PC-9 (cell line): Measurements from ENCODE around the gene FAM110C. TPM values are rescaled to one million over a fixed set of nuclear protein-coding genes. Genes with fewer than 3 reads are reported as not detected.
"Not testable (repeated sequence)": the region's sequence is repeated elsewhere in the genome, so short reads cannot be mapped to it uniquely, and the experiment has no call there.

Source experiments
- BruUV-seq: library from RNA; stranded (reverse); fragments of 400-500 nt; replicated peaks from 2 replicates; lab custom pipeline; 2021; lab: Mats Ljungman, UMichigan
- CTCF ChIA-PET: fragments of 300-600 bp; sonication (Branson Sonifier 250); formaldehyde crosslinking; loops from one replicate; lab custom pipeline; 2022; ENCODE audit warnings: antibody characterized with exemption; lab: Charles Lee
- POLR2A ChIA-PET: fragments of 300-600 bp; sonication (Branson Sonifier 250); formaldehyde crosslinking; loops from one replicate; lab custom pipeline; 2022; ENCODE audit warnings: antibody characterized with exemption; ENCODE audit not compliant: unreplicated experiment; lab: Charles Lee
- DNase-seq, 2 experiments: peaks; one replicate each; pipeline versions ENCODE4 v3.0.0 to v3.0.0-alpha.2; 2015 to 2022; ENCODE audit warnings: mixed read lengths in 1 of 2
- H2AFZ ChIP-seq: fragments of 200-600 bp; sonication (generic); 2 replicates; pipeline ENCODE4 v1.8.1; 2017; ENCODE audit warnings: antibody characterized with exemption
- H3F3A ChIP-seq: fragments of 200-600 bp; sonication (generic); 2 replicates; pipeline ENCODE4 v1.8.1; 2017; ENCODE audit warnings: antibody characterized with exemption, mild to moderate bottlenecking, low read depth; ENCODE audit not compliant: insufficient read depth
- H3K27ac ChIP-seq: fragments of 200-600 bp; sonication (generic); 2 replicates; pipeline ENCODE4 v1.6.1; 2016; ENCODE audit warnings: mixed run types
- H3K27me3 ChIP-seq: fragments of 200-600 bp; sonication (generic); 2 replicates; pipeline ENCODE4 v1.6.1; 2016; ENCODE audit warnings: low read depth, mixed run types; ENCODE audit not compliant: insufficient read depth
- H3K36me3 ChIP-seq: fragments of 200-600 bp; sonication (generic); 2 replicates; pipeline ENCODE4 v1.6.1; 2016; ENCODE audit warnings: low read depth, mixed run types
- H3K4me1 ChIP-seq: fragments of 200-600 bp; sonication (generic); replicated peaks from 2 replicates; pipeline ENCODE4 v1.6.1; 2016; ENCODE audit warnings: mixed run types; ENCODE audit not compliant: insufficient read depth
- H3K4me2 ChIP-seq: fragments of 200-600 bp; sonication (generic); 2 replicates; pipeline ENCODE4 v1.6.1; 2017; ENCODE audit warnings: mixed run types
- H3K4me3 ChIP-seq: fragments of 200-600 bp; sonication (generic); 2 replicates; pipeline ENCODE4 v1.6.1; 2016; ENCODE audit warnings: mixed run types
- H3K79me2 ChIP-seq: fragments of 200-600 bp; sonication (generic); 2 replicates; pipeline ENCODE4 v1.6.1; 2017; ENCODE audit warnings: low read depth, mixed run types
- H3K9me2 ChIP-seq: fragments of 200-600 bp; sonication (generic); 2 replicates; pipeline ENCODE4 v1.8.1; 2017; ENCODE audit warnings: mild to moderate bottlenecking; ENCODE audit not compliant: insufficient read depth
- H3K9me3 ChIP-seq: fragments of 200-600 bp; sonication (generic); 2 replicates; pipeline ENCODE4 v1.8.1; 2016; ENCODE audit warnings: low read depth; ENCODE audit not compliant: insufficient read depth
- H4K20me1 ChIP-seq: fragments of 200-600 bp; sonication (generic); 2 replicates; pipeline ENCODE4 v1.8.1; 2017; ENCODE audit not compliant: insufficient read depth
- EZH2 ChIP-seq: fragments of 200-600 bp; sonication (generic); IDR thresholded peaks from 2 replicates; pipeline ENCODE4 v1.8.0; 2017; ENCODE audit warnings: antibody characterized with exemption, low read depth
- intact Hi-C: fragments of 100-400 bp; cut with micrococcal nuclease; formaldehyde crosslinking; loops from one replicate; pipeline ENCODE4 v1.10.0; 2022; ENCODE audit not compliant: unreplicated experiment
- total RNA-seq: library from RNA; stranded (reverse); gene quantifications from 2 replicates; pipeline ENCODE4 v1.2.3, GENCODE V29; 2021
- TF ChIP-seq, protein P1 (sequence below): fragments of 200-600 bp; sonication (generic); conservative IDR thresholded peaks from 2 replicates; pipeline ENCODE4 v1.6.1; 2017; ENCODE audit warnings: mixed run types, antibody characterized with exemption, mild to moderate bottlenecking, moderate library complexity

Gene FAM110C
- total RNA-seq, 1 experiment from 2014 or later: 20.8 TPM

- H3F3A ChIP-seq: no peaks in the 10 kb centered on the region
- intact Hi-C loops: no loop called here
- H3K9me3 ChIP-seq: no peaks in the 10 kb centered on the region
- no peak for DNase-seq
- no peaks in the 10 kb centered on the region for H3K9me2 ChIP-seq
- H3K27ac ChIP-seq: no peak overlapping the region
- H3K4me3 ChIP-seq: no peak overlapping the region
- H4K20me1 ChIP-seq: no peaks in the 10 kb centered on the region
- H3K79me2 ChIP-seq: no peaks in the 10 kb centered on the region
- H2AFZ ChIP-seq: no peak overlapping the region
- POLR2A ChIA-PET: no interaction called here
- no peak overlapping the region for H3K4me2 ChIP-seq
- TF ChIP-seq EZH2: no peak
- TF ChIP-seq, protein P1, sequence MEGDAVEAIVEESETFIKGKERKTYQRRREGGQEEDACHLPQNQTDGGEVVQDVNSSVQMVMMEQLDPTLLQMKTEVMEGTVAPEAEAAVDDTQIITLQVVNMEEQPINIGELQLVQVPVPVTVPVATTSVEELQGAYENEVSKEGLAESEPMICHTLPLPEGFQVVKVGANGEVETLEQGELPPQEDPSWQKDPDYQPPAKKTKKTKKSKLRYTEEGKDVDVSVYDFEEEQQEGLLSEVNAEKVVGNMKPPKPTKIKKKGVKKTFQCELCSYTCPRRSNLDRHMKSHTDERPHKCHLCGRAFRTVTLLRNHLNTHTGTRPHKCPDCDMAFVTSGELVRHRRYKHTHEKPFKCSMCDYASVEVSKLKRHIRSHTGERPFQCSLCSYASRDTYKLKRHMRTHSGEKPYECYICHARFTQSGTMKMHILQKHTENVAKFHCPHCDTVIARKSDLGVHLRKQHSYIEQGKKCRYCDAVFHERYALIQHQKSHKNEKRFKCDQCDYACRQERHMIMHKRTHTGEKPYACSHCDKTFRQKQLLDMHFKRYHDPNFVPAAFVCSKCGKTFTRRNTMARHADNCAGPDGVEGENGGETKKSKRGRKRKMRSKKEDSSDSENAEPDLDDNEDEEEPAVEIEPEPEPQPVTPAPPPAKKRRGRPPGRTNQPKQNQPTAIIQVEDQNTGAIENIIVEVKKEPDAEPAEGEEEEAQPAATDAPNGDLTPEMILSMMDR: no peak
- no peaks in the 10 kb centered on the region for H3K36me3 ChIP-seq
- CTCF ChIA-PET: no interaction called here
- no peaks in the 10 kb centered on the region for H3K27me3 ChIP-seq
- H3K4me1 ChIP-seq: peaks cover under 1% of the 10 kb centered on the region; the same call in 1 of the 2 replicates
- BruUV-seq: no TSS peak
These were observed 20.8 kb downstream of the FAM110C start for GRCh38 chr2:25543-25942.

- H3K9me3 ChIP-seq, H3K27me3 ChIP-seq, intact Hi-C loops, H3K4me3 ChIP-seq, H3K36me3 ChIP-seq, BruUV-seq, POLR2A ChIA-PET, DNase-seq, H3K4me2 ChIP-seq, H3K27ac ChIP-seq, CTCF ChIA-PET, H3K4me1 ChIP-seq, H3K9me2 ChIP-seq, H3K79me2 ChIP-seq, H3F3A ChIP-seq, H2AFZ ChIP-seq, H4K20me1 ChIP-seq: not testable (repeated sequence)
These were observed 21.7 kb downstream of the FAM110C start for GRCh38 chr2:24591-24990.

DNA sequence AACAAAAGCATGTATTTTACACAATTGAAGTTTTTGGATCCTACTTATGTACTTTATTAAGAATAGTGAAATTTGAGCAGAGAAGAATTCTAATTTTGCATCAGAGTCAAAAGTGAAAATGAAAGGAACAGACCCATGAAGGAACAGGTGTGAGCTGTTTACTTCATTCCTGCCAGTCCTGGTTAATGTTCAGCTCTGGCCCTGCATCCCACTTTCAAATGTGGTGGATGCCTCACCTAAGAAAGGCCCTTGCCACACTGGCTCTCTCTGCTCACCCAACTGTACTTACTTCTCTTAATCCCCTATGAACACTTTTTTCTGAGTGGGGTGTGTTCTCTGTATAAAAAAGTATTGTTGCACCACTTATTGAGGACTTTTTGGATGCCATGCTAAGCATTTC, 22.2 kb downstream of the FAM110C start:
- no peaks in the 10 kb centered on the region for H3K27me3 ChIP-seq
- POLR2A ChIA-PET: no interaction called here
- CTCF ChIA-PET: no interaction called here
- TF ChIP-seq, protein P1: no peak
- no peak for TF ChIP-seq EZH2
- intact Hi-C loops: no loop called here
- DNase-seq: no peak
- no peaks in the 10 kb centered on the region for H4K20me1 ChIP-seq
- H2AFZ ChIP-seq: no peak overlapping the region
- H3K9me2 ChIP-seq: no peaks in the 10 kb centered on the region
- BruUV-seq: no TSS peak
- H3K79me2 ChIP-seq: no peaks in the 10 kb centered on the region
- H3F3A ChIP-seq: no peaks in the 10 kb centered on the region
- H3K4me3 ChIP-seq: no peak overlapping the region
- no peak overlapping the region for H3K4me2 ChIP-seq
- no peaks in the 10 kb centered on the region for H3K9me3 ChIP-seq
- no peaks in the 10 kb centered on the region for H3K36me3 ChIP-seq
- H3K27ac ChIP-seq: no peak overlapping the region
- peaks cover 6% of the 10 kb centered on the region; the same call in 1 of the 2 replicates for H3K4me1 ChIP-seq

GRCh38 chr2:23283-23682, 23.0 kb downstream of the FAM110C start:
- no peak overlapping the region for H3K27ac ChIP-seq
- no TSS peak for BruUV-seq

DNA sequence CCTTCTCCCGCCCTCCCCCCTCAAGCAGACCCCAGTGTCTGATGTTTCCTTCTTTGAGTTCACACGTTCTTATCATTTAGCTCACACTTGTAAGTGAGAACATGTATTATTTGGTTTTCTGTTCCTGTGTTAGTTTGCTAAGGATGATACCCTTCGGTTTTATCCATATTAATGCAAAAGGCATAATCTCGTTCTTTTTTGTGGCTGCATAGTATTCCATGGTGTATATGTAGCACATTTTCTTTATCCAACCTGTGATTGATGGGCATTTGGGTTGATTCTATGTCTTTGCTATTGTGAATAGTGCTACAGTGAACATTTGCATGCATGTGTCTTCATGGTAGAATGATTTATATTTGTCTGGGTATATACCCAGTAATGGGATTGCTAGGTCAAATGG, 24.1 kb downstream of the FAM110C start:
- H3F3A ChIP-seq, intact Hi-C loops, CTCF ChIA-PET, H4K20me1 ChIP-seq, BruUV-seq, H3K4me3 ChIP-seq, H3K4me2 ChIP-seq, H2AFZ ChIP-seq, H3K4me1 ChIP-seq, POLR2A ChIA-PET, H3K79me2 ChIP-seq, H3K36me3 ChIP-seq, H3K9me3 ChIP-seq, DNase-seq, H3K9me2 ChIP-seq, H3K27me3 ChIP-seq, H3K27ac ChIP-seq: not testable (repeated sequence)

More at GRCh38 chr2:23283-23682, 23.0 kb downstream of the FAM110C start:
- no peak overlapping the region for H2AFZ ChIP-seq
- ChIA-PET POLR2A (no interaction called here), CTCF (no interaction called here)
- H3F3A ChIP-seq: no peaks in the 10 kb centered on the region
- no peaks in the 10 kb centered on the region for H3K9me3 ChIP-seq
- peaks cover 6% of the 10 kb centered on the region; the same call in 1 of the 2 replicates for H3K4me1 ChIP-seq
- no peaks in the 10 kb centered on the region for H3K27me3 ChIP-seq
- no peaks in the 10 kb centered on the region for H3K36me3 ChIP-seq
- no peak overlapping the region for H3K4me2 ChIP-seq
- no peak for DNase-seq
- no peaks in the 10 kb centered on the region for H3K79me2 ChIP-seq
- no peak for TF ChIP-seq EZH2
- TF ChIP-seq, protein P1: no peak
- H4K20me1 ChIP-seq: no peaks in the 10 kb centered on the region
- intact Hi-C loops: no loop called here
- no peaks in the 10 kb centered on the region for H3K9me2 ChIP-seq
- H3K4me3 ChIP-seq: no peak overlapping the region
